Psoas muscle (tissue), 8 donors: ENCODE data around the gene CORO1C. TPM values are rescaled to one million over a fixed set of nuclear protein-coding genes. Genes with fewer than 3 reads are reported as not detected.
A peak's percentile ranks its signal among the peaks of the same experiment; 100 is the strongest.
"Not testable (repeated sequence)": the region's sequence is repeated elsewhere in the genome, so short reads cannot be mapped to it uniquely, and the experiment has no call there.

Experiments used
- ATAC-seq, 4 donors: fragments of 200-7000 bp; cut with Tn5 transposase; one replicate each; pipeline ENCODE4 v1.9.1; 2020; ENCODE audit warnings: moderate library complexity in 3 of 4, mild to moderate bottlenecking in 2 of 4
- DNase-seq, 2 donors: peaks; one replicate each; pipeline ENCODE4 v3.0.0-alpha.2; 2020
- H3K27ac ChIP-seq: fragments of 200-600 bp; one replicate; pipeline ENCODE4 v1.8.0; 2022
- H3K27me3 ChIP-seq, 3 donors: fragments of 200-600 bp in 1 of 3; one replicate each; pipeline versions ENCODE4 v1.6.1 to v1.8.0; 2013 to 2022; ENCODE audit warnings: low read length in 2 of 3, mild to moderate bottlenecking in 2 of 3, moderate library complexity in 1 of 3; ENCODE audit not compliant: insufficient read depth in 3 of 3
- H3K36me3 ChIP-seq, 2 donors: fragments of 200-600 bp in 1 of 2; one replicate each; pipeline versions ENCODE4 v1.6.1 to v1.8.0; 2013 to 2022; ENCODE audit warnings: low read depth in 1 of 2, mild to moderate bottlenecking in 1 of 2, moderate library complexity in 1 of 2; ENCODE audit not compliant: insufficient read depth in 1 of 2
- H3K4me1 ChIP-seq: fragments of 200-600 bp; one replicate; pipeline ENCODE4 v1.8.0; 2022
- H3K4me3 ChIP-seq: fragments of 200-600 bp; one replicate; pipeline ENCODE4 v1.8.0; 2022; ENCODE audit warnings: mild to moderate bottlenecking
- H3K9me3 ChIP-seq: fragments of 200-600 bp; one replicate; pipeline ENCODE4 v1.8.0; 2022
- CTCF ChIP-seq: fragments of 200-600 bp; IDR thresholded peaks from one replicate; pipeline ENCODE4 v1.8.0; 2022; ENCODE audit warnings: antibody characterized with exemption
- WGBS, 3 donors: extraction: QIAGEN DNeasy Blood & Tissue Kit; methylation state at CpG; one replicate each; pipeline versions ENCODE4 v1.1.6 to v1.1.7; 2013; 5-methylcytosine and 5-hydroxymethylcytosine counted together
- intact Hi-C, 2 donors: fragments of 100-400 bp; cut with DNase I; formaldehyde crosslinking; loops; one replicate each; pipeline versions ENCODE4 v1.11.0 to v1.14.2; 2022
- polyA plus RNA-seq, 3 donors: library from polyadenylated mRNA; stranded (reverse); fragments of 200-250 nt; gene quantifications; one replicate each; pipeline ENCODE4 v1.2.3, GENCODE V29; 2013
- total RNA-seq, 4 donors: library from RNA; stranded (reverse); fragmentation: NEBNext Ultra II Directional in 2 of 4; extraction: Animal tissue kit (Norgen Biotek cat#: 25700) in 2 of 4; gene quantifications; one replicate each; pipeline versions ENCODE4 v1.2.1 to v1.2.4, GENCODE V29; 2021 to 2023
- donor health status: healthy with polysubstance abuse.
- donor health status: DM: no; HTN: no; CAD: no; lungs with moderate emphysema.
- donor health status: Bipolar disorder and iron deficiency.
- donor health status: healthy.
- donor health status: DM: yes; HTN: yes; CAD: no.
- donor health status: DM: no; HTN: no; CAD: no.
- donor health status: DM: no; HTN: no; CAD: no.
- donor health status: DM: yes; HTN: yes; CAD: no.

Gene CORO1C
- total and polyA plus RNA-seq, 7 donors: 16.9 to 67.1 (median 40.5) TPM

- Histone ChIP-seq H3K27ac (no peak overlapping the region), H3K27me3 (peaks cover 0 to 2% (median 0%) of the 10 kb centered on the region in 3 donors), H3K4me3 (no peak overlapping the region), H3K4me1 (peaks cover 4% of the 10 kb centered on the region), H3K36me3 (no peaks in the 10 kb centered on the region), H3K9me3 (peaks cover 5% of the 10 kb centered on the region)
- 82 to 83% (median 83%) methylated on average over 14 of the region's 14 CpGs for WGBS, 3 donors
- no peak for TF ChIP-seq CTCF
- intact Hi-C loops: loop anchor here in 1 of 2 donors (2.0 kb wide), 1 partner anchor 55 kb away; no protein-coding TSS in a partner anchor
- ATAC-seq (no peak), DNase-seq (peak in 1 of 2 donors; percentile 27)
These were observed 111.8 kb downstream of the CORO1C start for GRCh38 chr12:108619369-108620160.

- H3K36me3 ChIP-seq, H3K9me3 ChIP-seq, H3K27ac ChIP-seq, H3K27me3 ChIP-seq, DNase-seq, H3K4me1 ChIP-seq, H3K4me3 ChIP-seq, ATAC-seq: not testable (repeated sequence)
- 83 to 89% (median 86%) methylated on average over 4 of the region's 4 CpGs for WGBS, 3 donors
- intact Hi-C loops: loop anchor here (1.0 to 2.0 kb wide), 2 partner anchors 54 to 55 kb away; no protein-coding TSS in a partner anchor
These were observed 112.4 kb downstream of the CORO1C start for GRCh38 chr12:108618953-108619274.

GRCh38 chr12:108618079-108618952 lies 113.0 kb downstream of the CORO1C start:
- Histone ChIP-seq H3K27me3 (peaks cover 0 to 2% (median 0%) of the 10 kb centered on the region in 3 donors), H3K4me3 (no peak overlapping the region), H3K27ac (no peak overlapping the region), H3K9me3 (peaks cover 5% of the 10 kb centered on the region), H3K36me3 (no peaks in the 10 kb centered on the region), H3K4me1 (peaks cover 4% of the 10 kb centered on the region)
- peak; percentile 83 to 88 for DNase-seq
- ATAC-seq: peak; percentile 85 to 97 (median 90)
- WGBS, 3 donors: 8 to 12% (median 9%) methylated on average over 16 of the region's 16 CpGs
- intact Hi-C loops: loop anchor here (1.0 to 2.0 kb wide), 2 partner anchors 54 kb away; no protein-coding TSS in a partner anchor
- peak; percentile 99 for TF ChIP-seq CTCF

GRCh38 chr12:108616941-108617858 lies 114.1 kb downstream of the CORO1C start:
- Histone ChIP-seq H3K9me3 (peaks cover 5% of the 10 kb centered on the region), H3K4me3 (no peak overlapping the region), H3K27me3 (peaks cover 0 to 2% (median 0%) of the 10 kb centered on the region in 3 donors), H3K36me3 (no peaks in the 10 kb centered on the region), H3K27ac (no peak overlapping the region), H3K4me1 (peaks cover 4% of the 10 kb centered on the region)
- 68 to 79% (median 73%) methylated on average over 14 of the region's 14 CpGs for WGBS, 3 donors
- no peak for TF ChIP-seq CTCF
- intact Hi-C loops: loop anchor here in 1 of 2 donors (2.0 kb wide), 1 partner anchor 42 kb away; no protein-coding TSS in a partner anchor
- DNase-seq: no peak
- peak in 1 of 4 donors; percentile 6 for ATAC-seq
